ENCODE data around the gene RERE.
"Not testable (repeated sequence)": the region's sequence is repeated elsewhere in the genome, so short reads cannot be mapped to it uniquely, and the experiment has no call there.

RERE gene

GRCh38 chr1:8509579-8509978, 307.9 kb downstream of the RERE start:
- no peaks in the 10 kb centered on the region for H3K27me3 Mint-ChIP-seq
- H3K4me1 Mint-ChIP-seq (ENCODE audit: low read depth) = peaks cover 54% of the 10 kb centered on the region
- peak overlapping the region; percentile 98 for H3K27ac Mint-ChIP-seq
- peaks cover 11% of the 10 kb centered on the region for H3K36me3 Mint-ChIP-seq
- peak overlapping the region; percentile 82 for H3K4me3 Mint-ChIP-seq
- no peaks in the 10 kb centered on the region for H3K9me3 Mint-ChIP-seq (ENCODE audit: low read depth)

GRCh38 chr1:8506995-8507615, 310.3 kb downstream of the RERE start:
- Mint-ChIP-seq H3K36me3 (peaks cover 5% of the 10 kb centered on the region), H3K4me3 (no peak overlapping the region), H3K27ac (peak overlapping the region; percentile 50), H3K27me3 (no peaks in the 10 kb centered on the region), H3K4me1 (ENCODE audit: low read depth) (peaks cover 41% of the 10 kb centered on the region), H3K9me3 (ENCODE audit: low read depth) (no peaks in the 10 kb centered on the region)

- peaks cover 37% of the 10 kb centered on the region for H3K4me1 Mint-ChIP-seq (ENCODE audit: low read depth)
- H3K27ac Mint-ChIP-seq = peak overlapping the region; percentile 50
- peaks cover 5% of the 10 kb centered on the region for H3K36me3 Mint-ChIP-seq
- H3K9me3 Mint-ChIP-seq (ENCODE audit: low read depth) = no peaks in the 10 kb centered on the region
- no peaks in the 10 kb centered on the region for H3K27me3 Mint-ChIP-seq
- H3K4me3 Mint-ChIP-seq = no peak overlapping the region
Measured at GRCh38 chr1:8506456-8506855, 311.0 kb downstream of the RERE start.

GRCh38 chr1:8503842-8504241, 313.6 kb downstream of the RERE start:
- peaks cover 9% of the 10 kb centered on the region for H3K36me3 Mint-ChIP-seq
- H3K4me3 Mint-ChIP-seq = no peak overlapping the region
- peaks cover 13% of the 10 kb centered on the region for H3K4me1 Mint-ChIP-seq (ENCODE audit: low read depth)
- peak overlapping the region; percentile 35 for H3K27ac Mint-ChIP-seq
- H3K9me3 Mint-ChIP-seq (ENCODE audit: low read depth) = no peaks in the 10 kb centered on the region
- no peaks in the 10 kb centered on the region for H3K27me3 Mint-ChIP-seq

- not testable (repeated sequence) for H3K27ac Mint-ChIP-seq; H3K4me1 Mint-ChIP-seq (ENCODE audit: low read depth); H3K4me3 Mint-ChIP-seq; H3K9me3 Mint-ChIP-seq (ENCODE audit: low read depth); H3K27me3 Mint-ChIP-seq
- H3K36me3 Mint-ChIP-seq = peaks cover 11% of the 10 kb centered on the region
Measured at GRCh38 chr1:8502949-8503348, 314.5 kb downstream of the RERE start.

GRCh38 chr1:8497210-8497819, 320.1 kb downstream of the RERE start:
- Mint-ChIP-seq H3K27me3 (no peaks in the 10 kb centered on the region), H3K4me3 (no peak overlapping the region), H3K27ac (peak overlapping the region; percentile 87), H3K36me3 (peaks cover 21% of the 10 kb centered on the region), H3K9me3 (ENCODE audit: low read depth) (no peaks in the 10 kb centered on the region), H3K4me1 (ENCODE audit: low read depth) (peaks cover 22% of the 10 kb centered on the region)

GRCh38 chr1:8496473-8496872, 321.0 kb downstream of the RERE start:
- H3K9me3 Mint-ChIP-seq (ENCODE audit: low read depth) = no peaks in the 10 kb centered on the region
- H3K27me3 Mint-ChIP-seq = no peaks in the 10 kb centered on the region
- peaks cover 28% of the 10 kb centered on the region for H3K4me1 Mint-ChIP-seq (ENCODE audit: low read depth)
- H3K36me3 Mint-ChIP-seq = peaks cover 25% of the 10 kb centered on the region
- H3K4me3 Mint-ChIP-seq = peak overlapping the region; percentile 15
- peak overlapping the region; percentile 87 for H3K27ac Mint-ChIP-seq

- Mint-ChIP-seq H3K4me1 (ENCODE audit: low read depth) (peaks cover 29% of the 10 kb centered on the region), H3K36me3 (peaks cover 25% of the 10 kb centered on the region), H3K27me3 (no peaks in the 10 kb centered on the region), H3K4me3 (peak overlapping the region; percentile 17), H3K27ac (peak overlapping the region; percentile 87), H3K9me3 (ENCODE audit: low read depth) (no peaks in the 10 kb centered on the region)
Measured at GRCh38 chr1:8495928-8496401, 321.5 kb downstream of the RERE start.

GRCh38 chr1:8494681-8495080, 322.8 kb downstream of the RERE start:
- Mint-ChIP-seq H3K4me3 (no peak overlapping the region), H3K27me3 (no peaks in the 10 kb centered on the region), H3K27ac (no peak overlapping the region), H3K36me3 (peaks cover 27% of the 10 kb centered on the region), H3K9me3 (ENCODE audit: low read depth) (no peaks in the 10 kb centered on the region), H3K4me1 (ENCODE audit: low read depth) (peaks cover 29% of the 10 kb centered on the region)

GRCh38 chr1:8493916-8494540, 323.4 kb downstream of the RERE start:
- Mint-ChIP-seq H3K36me3 (peaks cover 23% of the 10 kb centered on the region), H3K27ac (no peak overlapping the region), H3K4me1 (ENCODE audit: low read depth) (peaks cover 29% of the 10 kb centered on the region), H3K4me3 (no peak overlapping the region), H3K9me3 (ENCODE audit: low read depth) (no peaks in the 10 kb centered on the region), H3K27me3 (no peaks in the 10 kb centered on the region)

GRCh38 chr1:8487249-8487648, 330.2 kb downstream of the RERE start:
- Mint-ChIP-seq H3K27ac (no peak overlapping the region), H3K4me3 (no peak overlapping the region), H3K36me3 (peaks cover 11% of the 10 kb centered on the region), H3K27me3 (no peaks in the 10 kb centered on the region), H3K9me3 (ENCODE audit: low read depth) (no peaks in the 10 kb centered on the region), H3K4me1 (ENCODE audit: low read depth) (peaks cover 9% of the 10 kb centered on the region)

- H3K27ac Mint-ChIP-seq = no peak overlapping the region
- no peak overlapping the region for H3K4me3 Mint-ChIP-seq
- H3K36me3 Mint-ChIP-seq = peaks cover 7% of the 10 kb centered on the region
- no peaks in the 10 kb centered on the region for H3K27me3 Mint-ChIP-seq
- H3K4me1 Mint-ChIP-seq (ENCODE audit: low read depth) = peaks cover 2% of the 10 kb centered on the region
- no peaks in the 10 kb centered on the region for H3K9me3 Mint-ChIP-seq (ENCODE audit: low read depth)
Measured at GRCh38 chr1:8486047-8486446, 331.4 kb downstream of the RERE start.

- H3K9me3 Mint-ChIP-seq (ENCODE audit: low read depth) = no peaks in the 10 kb centered on the region
- no peaks in the 10 kb centered on the region for H3K27me3 Mint-ChIP-seq
- H3K36me3 Mint-ChIP-seq = peaks cover 5% of the 10 kb centered on the region
- H3K4me3 Mint-ChIP-seq = no peak overlapping the region
- H3K27ac Mint-ChIP-seq = no peak overlapping the region
- H3K4me1 Mint-ChIP-seq (ENCODE audit: low read depth) = peaks cover 2% of the 10 kb centered on the region
Measured at GRCh38 chr1:8483586-8483985, 333.9 kb downstream of the RERE start.

GRCh38 chr1:8482979-8483381, 334.5 kb downstream of the RERE start:
- Mint-ChIP-seq H3K9me3 (ENCODE audit: low read depth) (no peaks in the 10 kb centered on the region), H3K36me3 (peaks cover 5% of the 10 kb centered on the region), H3K4me3 (no peak overlapping the region), H3K4me1 (ENCODE audit: low read depth) (peaks cover 5% of the 10 kb centered on the region), H3K27me3 (no peaks in the 10 kb centered on the region), H3K27ac (no peak overlapping the region)

- Mint-ChIP-seq H3K27ac (no peak overlapping the region), H3K4me3 (no peak overlapping the region), H3K9me3 (ENCODE audit: low read depth) (no peaks in the 10 kb centered on the region), H3K4me1 (ENCODE audit: low read depth) (peaks cover 13% of the 10 kb centered on the region), H3K27me3 (no peaks in the 10 kb centered on the region), H3K36me3 (peaks cover 5% of the 10 kb centered on the region)
Measured at GRCh38 chr1:8481650-8482380, 335.6 kb downstream of the RERE start.

Measured in activated naive CD8-positive, alpha-beta T cell (primary cell).